ACC112 (cell line): ENCODE results near the gene SLC10A1.
"Not testable (repeated sequence)": the region's sequence is repeated elsewhere in the genome, so short reads cannot be mapped to it uniquely, and the experiment has no call there.

ENCODE experiments used
- H2AFZ ChIP-seq: fragments of 200-600 bp; sonication (generic); one replicate; pipeline ENCODE4 v1.6.0; 2017; ENCODE audit warnings: antibody characterized with exemption, low read length; ENCODE audit not compliant: unreplicated experiment
- H3K27ac ChIP-seq: fragments of 200-600 bp; sonication (generic); 2 replicates; pipeline ENCODE4 v1.5.1; 2014; ENCODE audit warnings: low read depth, mild to moderate bottlenecking, antibody characterized with exemption, low read length, moderate library complexity
- H3K27me3 ChIP-seq: fragments of 200-600 bp; sonication (generic); 2 replicates; pipeline ENCODE4 v1.6.1; 2014; ENCODE audit warnings: mild to moderate bottlenecking, antibody characterized with exemption, low read length, moderate library complexity, mixed read lengths; ENCODE audit not compliant: insufficient read depth
- H3K36me3 ChIP-seq: fragments of 200-600 bp; sonication (generic); 2 replicates; pipeline ENCODE4 v1.6.1; 2016; ENCODE audit warnings: mild to moderate bottlenecking, antibody characterized with exemption, low read length, moderate library complexity, mixed read lengths; ENCODE audit not compliant: insufficient read depth
- H3K4me1 ChIP-seq: fragments of 200-600 bp; sonication (generic); one replicate; pipeline ENCODE4 v1.6.1; 2016; ENCODE audit warnings: low read length, mixed read lengths; ENCODE audit not compliant: insufficient read depth, unreplicated experiment, control insufficient read depth
- H3K4me3 ChIP-seq: fragments of 200-600 bp; sonication (generic); 2 replicates; pipeline ENCODE4 v1.5.1; 2014; ENCODE audit warnings: mild to moderate bottlenecking, low read depth, low read length
- H3K79me2 ChIP-seq: fragments of 200-600 bp; sonication (generic); one replicate; pipeline ENCODE4 v1.6.0; 2016; ENCODE audit warnings: low read length; ENCODE audit not compliant: control insufficient read depth, unreplicated experiment, insufficient read depth

SLC10A1 gene

GRCh38 chr14:69754487-69754886 is 42.6 kb downstream of the SLC10A1 start:
- Histone ChIP-seq H3K4me3 (no peak overlapping the region), H3K36me3 (no peaks in the 10 kb centered on the region), H3K27ac (no peak overlapping the region), H2AFZ (no peak overlapping the region), H3K79me2 (no peaks in the 10 kb centered on the region), H3K4me1 (no peaks in the 10 kb centered on the region), H3K27me3 (no peaks in the 10 kb centered on the region)

- Histone ChIP-seq H2AFZ (no peak overlapping the region), H3K36me3 (no peaks in the 10 kb centered on the region), H3K27me3 (no peaks in the 10 kb centered on the region), H3K4me1 (no peaks in the 10 kb centered on the region), H3K27ac (no peak overlapping the region), H3K79me2 (no peaks in the 10 kb centered on the region), H3K4me3 (no peak overlapping the region)
These were observed 43.2 kb downstream of the SLC10A1 start for GRCh38 chr14:69753860-69754259.

- Histone ChIP-seq H2AFZ (no peak overlapping the region), H3K4me3 (no peak overlapping the region), H3K36me3 (no peaks in the 10 kb centered on the region), H3K4me1 (no peaks in the 10 kb centered on the region), H3K79me2 (no peaks in the 10 kb centered on the region), H3K27me3 (no peaks in the 10 kb centered on the region), H3K27ac (no peak overlapping the region)
These were observed 44.3 kb downstream of the SLC10A1 start for GRCh38 chr14:69752773-69753172.

- H3K27me3 ChIP-seq: no peaks in the 10 kb centered on the region
- no peaks in the 10 kb centered on the region for H3K4me1 ChIP-seq
- H3K79me2 ChIP-seq: no peaks in the 10 kb centered on the region
- H3K27ac ChIP-seq: no peak overlapping the region
- no peak overlapping the region for H2AFZ ChIP-seq
- no peaks in the 10 kb centered on the region for H3K36me3 ChIP-seq
- no peak overlapping the region for H3K4me3 ChIP-seq
These were observed 46.5 kb downstream of the SLC10A1 start for GRCh38 chr14:69750495-69750894.

GRCh38 chr14:69749956-69750355 is 47.1 kb downstream of the SLC10A1 start:
- no peaks in the 10 kb centered on the region for H3K36me3 ChIP-seq
- H2AFZ ChIP-seq: no peak overlapping the region
- no peaks in the 10 kb centered on the region for H3K79me2 ChIP-seq
- no peak overlapping the region for H3K4me3 ChIP-seq
- H3K27ac ChIP-seq: no peak overlapping the region
- no peaks in the 10 kb centered on the region for H3K4me1 ChIP-seq
- no peaks in the 10 kb centered on the region for H3K27me3 ChIP-seq

GRCh38 chr14:69741055-69741454 is 56.0 kb downstream of the SLC10A1 start:
- H2AFZ ChIP-seq: no peak overlapping the region
- H3K27ac ChIP-seq: no peak overlapping the region
- H3K79me2 ChIP-seq: no peaks in the 10 kb centered on the region
- no peaks in the 10 kb centered on the region for H3K4me1 ChIP-seq
- no peaks in the 10 kb centered on the region for H3K27me3 ChIP-seq
- no peaks in the 10 kb centered on the region for H3K36me3 ChIP-seq
- H3K4me3 ChIP-seq: no peak overlapping the region

- H3K79me2 ChIP-seq, H3K36me3 ChIP-seq, H3K27me3 ChIP-seq, H3K4me3 ChIP-seq, H3K27ac ChIP-seq, H3K4me1 ChIP-seq, H2AFZ ChIP-seq: not testable (repeated sequence)
These were observed 60.6 kb downstream of the SLC10A1 start for GRCh38 chr14:69736405-69736804.

GRCh38 chr14:69731919-69732598 is 65.0 kb downstream of the SLC10A1 start:
- H3K36me3 ChIP-seq, H2AFZ ChIP-seq, H3K27me3 ChIP-seq, H3K4me3 ChIP-seq, H3K4me1 ChIP-seq, H3K79me2 ChIP-seq, H3K27ac ChIP-seq: not testable (repeated sequence)

- Histone ChIP-seq H3K27ac (no peak overlapping the region), H3K4me3 (no peak overlapping the region), H3K4me1 (peaks cover 7% of the 10 kb centered on the region), H3K79me2 (no peaks in the 10 kb centered on the region), H3K27me3 (no peaks in the 10 kb centered on the region), H2AFZ (peak overlapping the region; percentile 98), H3K36me3 (no peaks in the 10 kb centered on the region)
These were observed 69.2 kb downstream of the SLC10A1 start for GRCh38 chr14:69727860-69728259.

GRCh38 chr14:69726761-69727511 is 70.1 kb downstream of the SLC10A1 start:
- Histone ChIP-seq H3K27me3 (no peaks in the 10 kb centered on the region), H3K36me3 (no peaks in the 10 kb centered on the region), H3K4me3 (peak overlapping the region; percentile 77), H2AFZ (peak overlapping the region; percentile 98), H3K27ac (no peak overlapping the region; the same call in 1 of the 2 replicates), H3K4me1 (peaks cover 7% of the 10 kb centered on the region), H3K79me2 (no peaks in the 10 kb centered on the region)
